Frontal cortex (tissue), 1 donor: Measurements from ENCODE around the gene HNRNPAB. TPM values are rescaled to one million over a fixed set of nuclear protein-coding genes. Genes with fewer than 3 reads are reported as not detected.

Source experiments
- total RNA-seq: library from RNA; depleted of rRNA; stranded (reverse); fragments of >200 nt; gene quantifications from one replicate; pipeline ENCODE4 v1.2.3, GENCODE V29; 2014

The HNRNPAB gene
- total RNA-seq, 1 donor from 2014 or later, result 49.7 TPM

Other genes starting within 250 kb of the HNRNPAB start
- not detected for gene PROP1, start 208.3 kb upstream of the HNRNPAB start, total RNA-seq
- gene N4BP3, start 91.0 kb upstream of the HNRNPAB start, total RNA-seq, result 4.1 TPM
- 20.8 TPM for gene RMND5B, start 73.5 kb upstream of the HNRNPAB start, total RNA-seq
- gene NHP2, start 50.6 kb upstream of the HNRNPAB start, total RNA-seq, result 75.8 TPM
- not detected for gene GMCL2, start 17.2 kb upstream of the HNRNPAB start, total RNA-seq
- 9.0 TPM for gene PHYKPL, start 28.3 kb downstream of the HNRNPAB start, total RNA-seq